Esophagus muscularis mucosa (tissue), 4 donors: Measurements from ENCODE around the gene ZYX.
A peak's percentile ranks its signal among the peaks of the same experiment; 100 is the strongest.

Source experiments
- CTCF ChIP-seq, 3 experiments: fragments of 200-600 bp in 2 of 3; fragments of 450-650 bp in 1 of 3; sonication (generic) in 2 of 3; IDR thresholded peaks; one replicate each; pipeline ENCODE4 v1.5.1; 2017 to 2019; ENCODE audit warnings: antibody characterized with exemption in 3 of 3, mild to moderate bottlenecking in 2 of 3, moderate library complexity in 1 of 3
- EP300 ChIP-seq: sonication (generic); formaldehyde crosslinking; IDR thresholded peaks from one replicate; pipeline ENCODE4 v1.6.1; 2017; ENCODE audit warnings: antibody characterized with exemption
- POLR2A ChIP-seq: fragments of 450-650 bp; IDR thresholded peaks from one replicate; pipeline ENCODE4 v1.6.1; 2017; ENCODE audit warnings: antibody characterized with exemption, moderate library complexity, mild to moderate bottlenecking, low read depth
- POLR2AphosphoS5 ChIP-seq, 2 donors: sonication (generic); formaldehyde crosslinking; IDR thresholded peaks; one replicate each; pipeline ENCODE4 v1.6.1; 2017; ENCODE audit warnings: antibody characterized with exemption in 2 of 2

- no peak for TF ChIP-seq CTCF (IDR thresholded peaks at IDR 0.05)
- TF ChIP-seq POLR2A: no peak
- peak in 1 of 2 donors; percentile 8 for TF ChIP-seq POLR2AphosphoS5 (IDR thresholded peaks at IDR 0.05)
- TF ChIP-seq EP300: no peak
Observed at GRCh38 chr7:143383642-143383957, 2.5 kb downstream of the ZYX start.
